ENCODE results near the gene PTH2R.
"Not testable (repeated sequence)": the region's sequence is repeated elsewhere in the genome, so short reads cannot be mapped to it uniquely, and the experiment has no call there.

The PTH2R gene

GRCh38 chr2:208392300-208392699 is 14.3 kb upstream of the PTH2R start:
- no peak for DNase-seq

GRCh38 chr2:208396796-208397195 is 9.8 kb upstream of the PTH2R start:
- DNase-seq = not testable (repeated sequence)

GRCh38 chr2:208399201-208399600 is 7.4 kb upstream of the PTH2R start:
- no peak for DNase-seq

- DNase-seq = peak; percentile 31
Observed at GRCh38 chr2:208407667-208408066, 1.1 kb downstream of the PTH2R start.

- no peak for DNase-seq
Observed at GRCh38 chr2:208413931-208414330, 7.3 kb downstream of the PTH2R start.

- DNase-seq = no peak
Observed at GRCh38 chr2:208415255-208415654, 8.7 kb downstream of the PTH2R start.

- no peak for DNase-seq
Observed at GRCh38 chr2:208415897-208416296, 9.3 kb downstream of the PTH2R start.

- no peak for DNase-seq
Observed at GRCh38 chr2:208426412-208427045, 19.9 kb downstream of the PTH2R start.

- DNase-seq = no peak
Observed at GRCh38 chr2:208437755-208438154, 31.2 kb downstream of the PTH2R start.

- no peak for DNase-seq
Observed at GRCh38 chr2:208440716-208441115, 34.1 kb downstream of the PTH2R start.

- DNase-seq = no peak
Observed at GRCh38 chr2:208441951-208442350, 35.4 kb downstream of the PTH2R start.

- DNase-seq = not testable (repeated sequence)
Observed at GRCh38 chr2:208447447-208447846, 40.9 kb downstream of the PTH2R start.

GRCh38 chr2:208451061-208451460 is 44.5 kb downstream of the PTH2R start:
- no peak for DNase-seq

- DNase-seq = no peak
Observed at GRCh38 chr2:208454861-208455260, 48.3 kb downstream of the PTH2R start.

- DNase-seq = no peak
Observed at GRCh38 chr2:208463721-208464120, 57.1 kb downstream of the PTH2R start.

GRCh38 chr2:208464205-208464604 is 57.6 kb downstream of the PTH2R start:
- DNase-seq = no peak

GRCh38 chr2:208466151-208466919 is 59.7 kb downstream of the PTH2R start:
- peak; percentile 35 for DNase-seq

- DNase-seq = no peak
Observed at GRCh38 chr2:208466920-208467298, 60.3 kb downstream of the PTH2R start.

- DNase-seq = no peak
Observed at GRCh38 chr2:208467564-208467963, 61.0 kb downstream of the PTH2R start.

GRCh38 chr2:208477741-208478140 is 71.1 kb downstream of the PTH2R start:
- DNase-seq = no peak

- DNase-seq = no peak
Observed at GRCh38 chr2:208479342-208479741, 72.8 kb downstream of the PTH2R start.

- DNase-seq = not testable (repeated sequence)
Observed at GRCh38 chr2:208481945-208482344, 75.4 kb downstream of the PTH2R start.

- not testable (repeated sequence) for DNase-seq
Observed at GRCh38 chr2:208482453-208483015, 75.9 kb downstream of the PTH2R start.

GRCh38 chr2:208485390-208485789 is 78.8 kb downstream of the PTH2R start:
- DNase-seq = no peak
